Activated naive CD4-positive, alpha-beta T cell treated with anti-CD3 and anti-CD28 coated beads, Interleukin-2, amount 10 ng/mL, durations not matched to agents 5 hours and 36 hours (primary cell): ENCODE measurements around the gene ERN2. TPM values are rescaled to one million over a fixed set of nuclear protein-coding genes. Genes with fewer than 3 reads are reported as not detected.

Source experiments
- total RNA-seq, 2 experiments: library from RNA; stranded (reverse); gene quantifications; one replicate each; pipeline ENCODE4 v1.2.3, GENCODE V29; 2021

Gene ERN2
- total RNA-seq = not detected

GRCh38 chr16:23712976-23713375 lies at the start of gene ERN2:
TSS of gene ERN2 (minus strand) at chr16:23713222. CDS start at chr16:23713187, 35 bp downstream.

DNA sequence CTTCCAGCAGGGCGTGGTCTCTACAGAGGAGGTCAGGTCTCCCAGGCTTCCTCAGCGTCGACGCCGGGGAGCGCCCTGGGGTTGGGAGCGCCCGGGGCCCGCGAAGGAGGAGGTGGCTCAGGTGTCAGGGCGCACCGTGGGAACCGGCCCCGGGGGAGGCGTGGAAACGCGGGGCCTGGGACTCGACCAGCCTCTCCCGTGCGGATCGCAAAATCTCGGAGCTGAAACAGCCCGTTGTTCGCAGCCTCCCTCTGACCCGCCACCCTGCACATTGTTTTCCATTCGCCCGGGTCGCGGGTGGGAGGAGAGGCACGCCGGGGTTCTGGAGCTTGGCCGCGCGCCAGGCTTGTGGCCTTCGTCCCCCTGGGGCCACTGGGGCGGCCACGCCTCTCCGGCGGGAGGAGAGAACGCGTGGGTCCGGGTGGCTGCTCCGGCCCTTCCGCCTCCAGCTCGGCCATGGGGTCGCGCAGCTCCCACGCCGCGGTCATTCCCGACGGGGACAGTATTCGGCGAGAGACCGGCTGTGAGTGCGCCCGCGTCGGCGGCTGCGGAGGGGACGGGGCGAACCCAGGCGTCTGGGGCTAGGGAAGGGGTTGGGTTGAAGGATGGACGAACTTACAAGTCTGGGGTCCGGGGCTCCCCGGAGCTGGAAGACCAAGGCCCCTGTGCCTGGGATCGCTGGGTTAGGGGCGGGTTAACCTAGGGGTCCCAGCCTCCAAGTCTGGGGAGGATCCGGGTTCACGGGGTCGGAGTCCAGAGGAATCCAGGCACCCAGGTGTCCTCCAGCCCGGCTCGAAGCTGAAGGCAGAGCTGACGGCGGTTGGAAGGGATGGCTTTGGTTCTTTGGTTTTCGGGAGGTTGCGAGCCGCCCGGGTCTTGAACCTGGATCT lies 41.8 kb upstream of the ERN2 start, which contains the start of gene CHP2:
CHP2 (plus strand) TSS at position 433 of the 890 bp plus-strand sequence; CDS start at position 457, 24 bp downstream.

DNA sequence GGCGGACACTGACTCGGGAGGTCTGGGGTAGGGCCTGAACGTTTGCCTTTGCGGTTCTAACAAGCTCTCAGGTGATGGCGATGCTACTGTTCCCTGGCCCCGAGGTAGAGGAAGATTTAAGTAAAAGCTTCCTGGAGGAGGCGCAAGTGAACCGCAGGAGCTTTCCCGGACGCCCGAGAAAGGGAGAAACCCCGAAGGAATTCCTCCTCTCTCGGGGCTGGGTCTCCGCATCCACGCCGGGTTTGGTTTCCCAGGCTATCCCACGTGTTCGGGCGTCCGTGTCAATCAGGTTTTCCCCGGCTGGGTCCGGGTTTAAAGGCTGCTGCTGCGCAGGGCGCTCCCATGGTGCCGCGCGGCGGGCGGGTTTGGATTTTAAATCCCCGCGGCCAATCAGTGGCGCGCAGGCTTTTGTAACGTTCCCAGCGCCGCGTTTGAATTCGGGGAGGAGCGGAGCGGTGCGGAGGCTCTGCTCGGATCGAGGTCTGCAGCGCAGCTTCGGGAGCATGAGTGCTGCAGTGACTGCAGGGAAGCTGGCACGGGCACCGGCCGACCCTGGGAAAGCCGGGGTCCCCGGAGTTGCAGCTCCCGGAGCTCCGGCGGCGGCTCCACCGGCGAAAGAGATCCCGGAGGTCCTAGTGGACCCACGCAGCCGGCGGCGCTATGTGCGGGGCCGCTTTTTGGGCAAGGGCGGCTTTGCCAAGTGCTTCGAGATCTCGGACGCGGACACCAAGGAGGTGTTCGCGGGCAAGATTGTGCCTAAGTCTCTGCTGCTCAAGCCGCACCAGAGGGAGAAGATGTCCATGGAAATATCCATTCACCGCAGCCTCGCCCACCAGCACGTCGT lies 34.4 kb downstream of the ERN2 start, which contains the start of gene PLK1:
PLK1 (plus strand) TSS at position 460 of the 844 bp plus-strand sequence; CDS start at position 504, 44 bp downstream.

GRCh38 chr16:23640931-23641765 lies 71.9 kb downstream of the ERN2 start, which contains the start of the genes DCTN5 and PALB2:
TSS of gene DCTN5 (plus strand) at chr16:23641466. CDS start at chr16:23641543, 77 bp downstream.
TSS of gene PALB2 (minus strand) at chr16:23641310. CDS start at chr16:23641157, 153 bp downstream.

Other genes with a start within 250 kb of the ERN2 start
- gene GGA2, start 202.7 kb downstream of the ERN2 start, total RNA-seq = 100 to 1,000 TPM in 1 of 2 experiments, 10 to 100 TPM in 1; 96.9 to 103 TPM
- 10 to 100 TPM; 11.3 to 14.4 TPM for gene EARS2, start 155.9 kb downstream of the ERN2 start, total RNA-seq
- 10 to 100 TPM; 38.5 TPM for gene UBFD1, start 155.5 kb downstream of the ERN2 start, total RNA-seq
- 10 to 100 TPM; 67.4 to 70.4 TPM for gene NDUFAB1, start 116.9 kb downstream of the ERN2 start, total RNA-seq
- gene PALB2, start 71.9 kb downstream of the ERN2 start, total RNA-seq = 10 to 100 TPM; 18.3 to 18.7 TPM
- gene DCTN5, start 71.8 kb downstream of the ERN2 start, total RNA-seq = 10 to 100 TPM; 62.5 to 69.0 TPM
- 10 to 100 TPM; 67.6 to 69.8 TPM for gene PLK1, start 34.3 kb downstream of the ERN2 start, total RNA-seq
- gene CHP2, start 41.8 kb upstream of the ERN2 start, total RNA-seq = not detected
- gene PRKCB, start 122.8 kb upstream of the ERN2 start, total RNA-seq = 10 to 100 TPM; 78.3 to 84.9 TPM